ENCODE data around the gene FGFBP3.
A peak's percentile ranks its signal among the peaks of the same experiment; 100 is the strongest.

The FGFBP3 gene

DNA sequence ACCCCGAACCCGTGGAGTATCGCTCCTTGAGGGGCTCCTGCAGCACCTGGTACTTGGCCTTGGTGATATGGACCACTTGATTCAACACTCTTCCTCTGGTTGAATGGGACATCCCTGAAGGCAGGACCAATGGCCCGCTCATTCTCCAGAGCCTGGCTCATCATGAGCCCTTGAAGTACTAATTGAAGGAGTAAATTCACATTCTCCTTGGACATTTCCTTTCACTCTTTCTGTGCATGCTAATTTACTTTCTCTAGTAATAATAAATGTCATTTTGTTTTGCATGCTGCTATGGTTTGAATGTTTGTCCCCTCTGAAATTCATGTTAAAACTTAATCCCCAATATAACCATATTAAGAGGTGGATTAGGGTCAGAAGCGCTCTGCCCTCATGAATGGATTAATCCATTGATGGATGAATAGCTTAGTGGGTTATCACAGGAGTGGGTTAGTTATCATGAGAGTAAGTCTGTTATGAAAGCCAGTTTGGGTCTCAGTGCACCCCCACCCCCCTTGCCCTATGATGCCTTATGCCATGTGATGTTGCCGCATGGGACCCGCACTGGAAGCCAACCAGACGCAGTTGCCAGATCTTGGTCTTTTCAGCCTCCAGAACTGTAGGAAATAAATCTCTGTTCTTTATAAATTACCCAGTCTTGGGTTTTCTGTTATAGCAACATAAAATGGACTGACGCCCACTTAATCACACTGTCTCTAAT, 23.8 kb downstream of the FGFBP3 start:
- Histone ChIP-seq H3K4me1 (ENCODE audit: control insufficient read depth in 1 of 2, insufficient read depth in 2 of 2, low read length in 2 of 2) (peaks cover 18 to 19% of the 10 kb centered on the region in 2 donors), H3K27ac (ENCODE audit: low read depth, low read length) (no peak overlapping the region)

DNA sequence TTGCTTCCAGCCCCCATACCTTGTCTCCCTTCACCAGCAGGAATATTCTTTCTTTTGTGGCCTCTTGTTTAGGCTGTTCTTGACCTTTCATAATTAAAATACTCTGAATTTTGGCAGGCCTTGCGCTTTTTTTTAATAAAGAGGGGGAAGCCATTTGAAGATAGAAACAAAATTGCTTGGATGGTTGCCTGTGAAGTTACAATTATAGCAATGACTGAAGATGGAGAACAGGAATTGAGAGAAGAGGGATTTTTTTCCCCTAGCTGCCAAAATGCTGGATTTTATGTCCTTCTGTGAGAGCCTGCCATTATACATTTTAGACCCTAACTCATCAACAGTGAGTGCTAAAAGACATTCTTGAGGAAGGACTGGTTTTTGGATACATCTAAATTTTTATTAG, 24.8 kb downstream of the FGFBP3 start:
- peaks cover 18 to 19% of the 10 kb centered on the region in 2 donors for H3K4me1 ChIP-seq (ENCODE audit: control insufficient read depth in 1 of 2, insufficient read depth in 2 of 2, low read length in 2 of 2)
- no peaks in the 10 kb centered on the region for H3K36me3 ChIP-seq (ENCODE audit: control insufficient read depth in 1 of 2, insufficient read depth in 2 of 2, low read length in 2 of 2)
- H3K27me3 ChIP-seq (ENCODE audit: control insufficient read depth in 1 of 2, insufficient read depth in 2 of 2, low read length in 2 of 2) = peaks cover 12 to 14% of the 10 kb centered on the region in 2 donors
- no peak overlapping the region for H3K27ac ChIP-seq (ENCODE audit: low read depth, low read length)
- H3K4me3 ChIP-seq (ENCODE audit: low read depth in 1 of 2, low read length in 2 of 2) = no peak overlapping the region
- H3K9ac ChIP-seq (ENCODE audit: low read depth in 1 of 2, low read length in 2 of 2) = no peak overlapping the region
- no peaks in the 10 kb centered on the region for H3K9me3 ChIP-seq (ENCODE audit: control insufficient read depth in 1 of 2, low read length in 2 of 2)

More for the DNA sequence above, 23.8 kb downstream of the FGFBP3 start:
- H3K36me3 ChIP-seq (ENCODE audit: control insufficient read depth in 1 of 2, insufficient read depth in 2 of 2, low read length in 2 of 2) = no peaks in the 10 kb centered on the region
- H3K4me3 ChIP-seq (ENCODE audit: low read depth in 1 of 2, low read length in 2 of 2) = no peak overlapping the region
- no peaks in the 10 kb centered on the region for H3K9me3 ChIP-seq (ENCODE audit: control insufficient read depth in 1 of 2, low read length in 2 of 2)
- peaks cover 12 to 14% of the 10 kb centered on the region in 2 donors for H3K27me3 ChIP-seq (ENCODE audit: control insufficient read depth in 1 of 2, insufficient read depth in 2 of 2, low read length in 2 of 2)
- H3K9ac ChIP-seq (ENCODE audit: low read depth in 1 of 2, low read length in 2 of 2) = no peak overlapping the region

DNA sequence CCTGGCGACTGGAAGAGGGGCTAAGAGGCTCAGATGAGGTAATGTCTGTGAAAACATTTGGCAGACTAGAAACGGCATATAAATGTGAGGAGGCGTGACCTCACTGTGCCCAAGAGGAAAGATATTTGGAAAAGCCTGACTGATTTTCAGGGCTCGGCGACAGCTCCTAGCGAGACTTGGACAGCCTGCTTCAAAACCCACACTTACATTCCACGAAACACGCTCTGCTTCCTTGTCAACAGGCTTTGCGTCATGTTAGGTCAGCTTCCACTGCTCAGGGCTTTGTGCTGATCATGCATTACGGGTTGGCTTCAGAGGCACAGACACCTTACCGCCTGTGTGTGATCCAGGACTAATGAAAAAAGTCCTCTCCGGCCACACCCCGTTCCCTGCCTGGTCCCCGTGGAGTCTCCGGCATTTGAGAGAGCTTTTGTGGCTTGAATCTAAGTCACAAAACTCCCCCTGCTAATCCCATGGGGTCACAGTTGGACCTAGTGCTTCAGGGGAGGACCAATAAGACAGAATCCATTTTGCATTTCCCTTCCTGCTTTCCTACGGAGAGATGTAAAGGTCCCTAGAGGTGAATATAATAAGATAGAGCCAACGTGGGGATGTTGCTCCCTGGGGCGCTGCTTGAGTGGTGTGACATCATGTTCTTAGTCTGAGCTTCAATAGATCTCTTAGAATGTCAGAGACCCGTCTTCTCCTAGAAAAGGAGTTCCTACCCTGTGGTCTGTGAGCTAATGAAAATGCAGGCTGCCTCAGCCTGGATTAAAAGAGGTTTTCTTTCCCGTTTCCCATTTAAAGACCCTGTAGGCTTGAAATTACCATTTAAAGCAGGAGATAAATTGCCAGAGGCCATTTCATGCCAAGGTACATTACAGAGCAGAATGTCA, 25.5 kb downstream of the FGFBP3 start:
- no peaks in the 10 kb centered on the region for H3K36me3 ChIP-seq (ENCODE audit: control insufficient read depth in 1 of 2, insufficient read depth in 2 of 2, low read length in 2 of 2)
- H3K4me1 ChIP-seq (ENCODE audit: control insufficient read depth in 1 of 2, insufficient read depth in 2 of 2, low read length in 2 of 2) = peaks cover 18 to 19% of the 10 kb centered on the region in 2 donors
- no peak overlapping the region for H3K27ac ChIP-seq (ENCODE audit: low read depth, low read length)
- no peaks in the 10 kb centered on the region for H3K9me3 ChIP-seq (ENCODE audit: control insufficient read depth in 1 of 2, low read length in 2 of 2)
- H3K9ac ChIP-seq (ENCODE audit: low read depth in 1 of 2, low read length in 2 of 2) = peak overlapping the region in 1 of 2 donors; percentile 41
- peaks cover 12 to 14% of the 10 kb centered on the region in 2 donors for H3K27me3 ChIP-seq (ENCODE audit: control insufficient read depth in 1 of 2, insufficient read depth in 2 of 2, low read length in 2 of 2)
- peak overlapping the region; percentile 38 to 55 for H3K4me3 ChIP-seq (ENCODE audit: low read depth in 1 of 2, low read length in 2 of 2)

DNA sequence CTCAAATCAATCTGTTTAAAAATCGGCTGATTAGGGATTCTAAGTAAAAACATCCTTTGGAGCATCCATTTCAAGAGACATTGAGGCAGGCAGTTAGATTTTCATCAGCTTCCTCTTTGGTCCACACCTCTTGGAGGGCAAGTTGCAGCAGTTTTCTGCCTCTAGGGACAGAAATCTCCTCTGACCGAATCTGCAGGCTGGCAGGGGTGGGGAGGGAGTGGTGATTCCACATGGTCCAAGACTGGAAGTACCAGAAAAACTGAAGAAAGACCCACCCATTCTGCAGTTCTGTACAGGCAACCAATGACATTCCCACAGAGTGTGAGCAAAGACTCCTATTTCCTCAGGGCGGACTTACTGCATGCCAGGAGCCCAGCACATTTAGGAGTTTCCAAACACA, 29.0 kb downstream of the FGFBP3 start:
- Histone ChIP-seq H3K4me1 (ENCODE audit: control insufficient read depth in 1 of 2, insufficient read depth in 2 of 2, low read length in 2 of 2) (peaks cover 8 to 10% of the 10 kb centered on the region in 2 donors), H3K36me3 (ENCODE audit: control insufficient read depth in 1 of 2, insufficient read depth in 2 of 2, low read length in 2 of 2) (no peaks in the 10 kb centered on the region), H3K4me3 (ENCODE audit: low read depth in 1 of 2, low read length in 2 of 2) (no peak overlapping the region), H3K9me3 (ENCODE audit: control insufficient read depth in 1 of 2, low read length in 2 of 2) (no peaks in the 10 kb centered on the region), H3K9ac (ENCODE audit: low read depth in 1 of 2, low read length in 2 of 2) (no peak overlapping the region), H3K27me3 (ENCODE audit: control insufficient read depth in 1 of 2, insufficient read depth in 2 of 2, low read length in 2 of 2) (no peaks in the 10 kb centered on the region), H3K27ac (ENCODE audit: low read depth, low read length) (no peak overlapping the region)

DNA sequence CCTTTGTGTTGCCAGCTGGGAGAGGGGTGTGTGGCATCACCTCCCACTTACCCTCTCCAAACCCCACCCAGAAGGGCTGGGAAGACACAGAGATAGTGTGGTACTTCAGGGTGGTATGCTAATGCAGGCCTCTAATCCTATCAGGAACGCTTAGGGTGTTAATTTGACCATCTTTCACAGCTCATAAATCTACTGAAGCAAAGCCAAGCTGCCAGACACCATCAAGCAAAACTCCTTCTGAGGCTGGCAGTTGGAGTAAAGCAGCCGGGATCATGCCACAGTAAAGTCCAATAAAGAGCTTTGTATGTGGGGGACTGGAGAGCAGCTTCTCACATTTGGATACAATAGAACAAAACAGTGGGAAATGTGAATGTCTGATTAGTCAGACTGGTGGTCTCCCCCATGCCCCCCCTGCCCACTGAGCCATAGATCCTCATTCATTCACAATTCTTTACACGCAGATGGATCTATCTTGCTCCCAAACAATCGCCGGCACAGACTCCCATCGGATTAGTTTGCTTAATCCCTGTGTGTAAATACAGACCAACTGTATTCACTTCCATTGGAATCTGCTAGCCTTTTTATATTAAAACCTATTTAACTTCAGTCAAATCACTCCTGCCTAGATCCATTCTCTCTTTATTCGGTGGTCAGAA, 29.6 kb downstream of the FGFBP3 start:
- H3K9ac ChIP-seq (ENCODE audit: low read depth in 1 of 2, low read length in 2 of 2) = no peak overlapping the region
- H3K9me3 ChIP-seq (ENCODE audit: control insufficient read depth in 1 of 2, low read length in 2 of 2) = no peaks in the 10 kb centered on the region
- H3K27ac ChIP-seq (ENCODE audit: low read depth, low read length) = no peak overlapping the region
- H3K4me1 ChIP-seq (ENCODE audit: control insufficient read depth in 1 of 2, insufficient read depth in 2 of 2, low read length in 2 of 2) = peaks cover 8 to 10% of the 10 kb centered on the region in 2 donors
- no peak overlapping the region for H3K4me3 ChIP-seq (ENCODE audit: low read depth in 1 of 2, low read length in 2 of 2)
- no peaks in the 10 kb centered on the region for H3K36me3 ChIP-seq (ENCODE audit: control insufficient read depth in 1 of 2, insufficient read depth in 2 of 2, low read length in 2 of 2)
- no peaks in the 10 kb centered on the region for H3K27me3 ChIP-seq (ENCODE audit: control insufficient read depth in 1 of 2, insufficient read depth in 2 of 2, low read length in 2 of 2)

DNA sequence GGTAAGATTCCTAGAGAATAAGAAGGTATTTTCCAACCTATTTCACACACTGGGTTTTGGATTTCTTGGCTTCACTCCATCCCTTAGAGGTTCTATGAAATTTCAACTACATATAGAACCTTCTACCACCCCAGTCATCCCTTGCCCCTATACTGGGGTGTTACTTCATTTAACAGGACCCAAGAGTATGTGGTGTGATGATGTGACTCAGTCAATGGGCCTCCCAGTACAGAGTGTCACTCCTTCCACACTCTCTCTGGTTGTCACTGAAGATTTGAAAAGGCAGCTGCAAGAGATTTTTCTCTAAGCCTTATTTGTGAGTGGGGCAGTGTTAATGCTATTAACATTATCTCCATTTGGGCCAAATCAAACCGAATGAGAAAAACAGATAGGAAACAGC, 33.5 kb downstream of the FGFBP3 start:
- Histone ChIP-seq H3K36me3 (ENCODE audit: control insufficient read depth in 1 of 2, insufficient read depth in 2 of 2, low read length in 2 of 2) (no peaks in the 10 kb centered on the region), H3K27me3 (ENCODE audit: control insufficient read depth in 1 of 2, insufficient read depth in 2 of 2, low read length in 2 of 2) (no peaks in the 10 kb centered on the region), H3K9me3 (ENCODE audit: control insufficient read depth in 1 of 2, low read length in 2 of 2) (no peaks in the 10 kb centered on the region), H3K4me3 (ENCODE audit: low read depth in 1 of 2, low read length in 2 of 2) (no peak overlapping the region), H3K27ac (ENCODE audit: low read depth, low read length) (no peak overlapping the region), H3K9ac (ENCODE audit: low read depth in 1 of 2, low read length in 2 of 2) (no peak overlapping the region), H3K4me1 (ENCODE audit: control insufficient read depth in 1 of 2, insufficient read depth in 2 of 2, low read length in 2 of 2) (no peaks in the 10 kb centered on the region)

DNA sequence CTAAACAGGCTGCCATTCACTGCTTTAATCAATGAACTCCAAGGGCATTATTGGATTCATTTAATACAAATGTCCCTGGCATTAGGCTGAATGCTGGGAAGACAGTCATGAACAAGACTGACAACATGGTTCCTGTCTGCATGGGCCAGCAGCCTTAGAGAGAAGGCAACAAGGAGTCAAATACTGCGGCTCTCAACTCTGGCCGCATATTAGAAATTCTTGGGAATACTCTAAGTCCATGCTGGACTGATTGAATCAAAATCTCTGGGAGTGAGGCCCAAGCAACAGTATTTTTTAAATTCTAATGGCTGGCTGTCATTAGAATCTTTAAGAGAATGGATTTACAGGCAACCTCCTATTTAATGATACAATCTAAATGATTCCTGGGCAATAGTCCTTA, 34.1 kb downstream of the FGFBP3 start:
- Histone ChIP-seq H3K27me3 (ENCODE audit: control insufficient read depth in 1 of 2, insufficient read depth in 2 of 2, low read length in 2 of 2) (no peaks in the 10 kb centered on the region), H3K27ac (ENCODE audit: low read depth, low read length) (no peak overlapping the region), H3K4me3 (ENCODE audit: low read depth in 1 of 2, low read length in 2 of 2) (no peak overlapping the region), H3K36me3 (ENCODE audit: control insufficient read depth in 1 of 2, insufficient read depth in 2 of 2, low read length in 2 of 2) (no peaks in the 10 kb centered on the region), H3K9ac (ENCODE audit: low read depth in 1 of 2, low read length in 2 of 2) (no peak overlapping the region), H3K4me1 (ENCODE audit: control insufficient read depth in 1 of 2, insufficient read depth in 2 of 2, low read length in 2 of 2) (no peaks in the 10 kb centered on the region), H3K9me3 (ENCODE audit: control insufficient read depth in 1 of 2, low read length in 2 of 2) (no peaks in the 10 kb centered on the region)

DNA sequence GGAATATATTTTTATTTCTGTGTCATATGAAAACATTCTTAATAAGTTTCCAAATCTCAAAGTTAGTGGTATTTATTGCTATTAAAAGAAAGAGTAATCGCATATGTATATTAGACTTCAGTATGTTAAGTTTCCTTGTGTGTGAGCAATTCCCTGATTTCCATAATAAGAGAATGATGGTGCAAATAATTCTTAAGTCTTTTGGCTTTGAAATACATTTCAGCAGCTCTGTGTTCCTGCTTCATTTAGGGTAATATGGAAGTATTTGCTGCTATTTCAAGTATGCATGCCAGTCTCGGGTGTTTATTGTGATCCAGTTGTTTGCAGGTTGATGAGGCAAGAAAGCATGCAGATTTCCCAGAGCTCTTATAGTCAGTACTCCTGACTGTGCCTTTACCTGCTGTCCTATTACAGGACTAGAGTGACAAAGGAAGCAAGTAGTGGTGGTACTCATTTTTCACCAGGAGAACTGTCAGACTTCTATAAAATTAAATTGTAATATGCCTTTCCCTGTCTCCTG, 43.7 kb downstream of the FGFBP3 start:
- H3K4me1 ChIP-seq (ENCODE audit: control insufficient read depth in 1 of 2, insufficient read depth in 2 of 2, low read length in 2 of 2) = no peaks in the 10 kb centered on the region
- H3K9me3 ChIP-seq (ENCODE audit: control insufficient read depth in 1 of 2, low read length in 2 of 2) = no peaks in the 10 kb centered on the region
- H3K27me3 ChIP-seq (ENCODE audit: control insufficient read depth in 1 of 2, insufficient read depth in 2 of 2, low read length in 2 of 2) = no peaks in the 10 kb centered on the region
- H3K27ac ChIP-seq (ENCODE audit: low read depth, low read length) = no peak overlapping the region
- no peak overlapping the region for H3K4me3 ChIP-seq (ENCODE audit: low read depth in 1 of 2, low read length in 2 of 2)
- peaks cover 16 to 38% of the 10 kb centered on the region in 2 donors for H3K36me3 ChIP-seq (ENCODE audit: control insufficient read depth in 1 of 2, insufficient read depth in 2 of 2, low read length in 2 of 2)
- H3K9ac ChIP-seq (ENCODE audit: low read depth in 1 of 2, low read length in 2 of 2) = no peak overlapping the region

DNA sequence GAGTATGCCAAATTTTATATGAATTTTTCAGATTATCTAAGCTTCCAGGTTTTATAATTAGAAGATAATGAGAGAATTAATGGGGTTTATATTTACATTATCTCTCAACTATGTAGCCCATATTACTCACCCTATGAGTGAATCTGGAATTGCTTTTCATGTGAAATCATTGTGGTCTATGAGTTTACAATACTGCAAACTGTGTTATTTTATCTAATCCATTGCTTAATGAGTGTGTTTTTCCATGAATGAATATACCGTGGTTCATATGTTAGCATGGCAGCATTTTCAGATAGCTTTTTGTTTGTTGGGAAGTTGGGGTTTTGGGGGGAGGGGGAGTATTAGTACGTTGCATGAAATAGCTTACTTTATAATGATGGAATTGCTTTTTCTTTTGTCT, 44.5 kb downstream of the FGFBP3 start:
- no peak overlapping the region for H3K4me3 ChIP-seq (ENCODE audit: low read depth in 1 of 2, low read length in 2 of 2)
- no peaks in the 10 kb centered on the region for H3K27me3 ChIP-seq (ENCODE audit: control insufficient read depth in 1 of 2, insufficient read depth in 2 of 2, low read length in 2 of 2)
- no peak overlapping the region for H3K27ac ChIP-seq (ENCODE audit: low read depth, low read length)
- H3K4me1 ChIP-seq (ENCODE audit: control insufficient read depth in 1 of 2, insufficient read depth in 2 of 2, low read length in 2 of 2) = no peaks in the 10 kb centered on the region
- no peak overlapping the region for H3K9ac ChIP-seq (ENCODE audit: low read depth in 1 of 2, low read length in 2 of 2)
- no peaks in the 10 kb centered on the region for H3K9me3 ChIP-seq (ENCODE audit: control insufficient read depth in 1 of 2, low read length in 2 of 2)
- peaks cover 19 to 46% of the 10 kb centered on the region in 2 donors for H3K36me3 ChIP-seq (ENCODE audit: control insufficient read depth in 1 of 2, insufficient read depth in 2 of 2, low read length in 2 of 2)

DNA sequence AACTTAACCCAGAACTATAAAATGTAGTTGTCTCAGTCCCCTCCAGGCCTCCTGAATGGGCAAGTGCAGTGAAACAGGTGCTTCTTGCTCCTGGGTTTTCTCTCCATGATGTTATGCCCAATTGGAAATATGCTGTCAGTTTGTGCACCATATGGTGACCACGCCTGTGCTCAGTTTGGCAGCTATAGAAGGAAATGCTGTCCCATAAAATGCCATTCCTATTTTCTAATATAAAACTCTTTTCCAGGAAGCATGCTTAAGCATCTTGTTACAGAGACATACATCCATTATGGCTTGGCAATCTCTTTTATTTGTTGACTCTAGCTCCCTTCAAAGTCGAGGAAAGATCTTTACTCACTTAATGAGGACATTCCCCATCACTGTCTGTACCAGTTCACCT, 45.2 kb downstream of the FGFBP3 start:
- H3K4me3 ChIP-seq (ENCODE audit: low read depth in 1 of 2, low read length in 2 of 2) = no peak overlapping the region
- H3K36me3 ChIP-seq (ENCODE audit: control insufficient read depth in 1 of 2, insufficient read depth in 2 of 2, low read length in 2 of 2) = peaks cover 19 to 52% of the 10 kb centered on the region in 2 donors
- no peaks in the 10 kb centered on the region for H3K9me3 ChIP-seq (ENCODE audit: control insufficient read depth in 1 of 2, low read length in 2 of 2)
- no peak overlapping the region for H3K9ac ChIP-seq (ENCODE audit: low read depth in 1 of 2, low read length in 2 of 2)
- no peaks in the 10 kb centered on the region for H3K27me3 ChIP-seq (ENCODE audit: control insufficient read depth in 1 of 2, insufficient read depth in 2 of 2, low read length in 2 of 2)
- no peak overlapping the region for H3K27ac ChIP-seq (ENCODE audit: low read depth, low read length)
- no peaks in the 10 kb centered on the region for H3K4me1 ChIP-seq (ENCODE audit: control insufficient read depth in 1 of 2, insufficient read depth in 2 of 2, low read length in 2 of 2)

Measured in duodenal mucosa (tissue), 2 donors.